CD8-positive, alpha-beta memory T cell (primary cell): ENCODE data around the gene SEMA4C. TPM values are rescaled to one million over a fixed set of nuclear protein-coding genes. Genes with fewer than 3 reads are reported as not detected.

Experiments used
- CTCF ChIA-PET: fragments of 350-600 bp; sonication (Branson Sonifier 250); formaldehyde crosslinking; loops from one replicate; lab custom pipeline; 2021; ENCODE audit warnings: antibody characterized with exemption; lab: Charles Lee
- POLR2A ChIA-PET: fragments of 350-600 bp; sonication (Branson Sonifier 250); formaldehyde crosslinking; loops from one replicate; lab custom pipeline; 2021; ENCODE audit warnings: antibody characterized with exemption; lab: Charles Lee
- DNase-seq, 5 donors: peaks; one replicate each; pipeline versions ENCODE4 v3.0.0 to v3.0.0-alpha.2; 2020 to 2022; ENCODE audit warnings: mixed read lengths in 1 of 5
- H3K27ac ChIP-seq: one replicate; pipeline ENCODE4 v1.7.0; 2013; ENCODE audit warnings: low read depth, mild to moderate bottlenecking, low read length, moderate library complexity
- H3K27me3 ChIP-seq: 2 replicates; pipeline ENCODE4 v1.7.0; 2013; ENCODE audit warnings: low read length, mild to moderate bottlenecking; ENCODE audit not compliant: insufficient read depth, poor library complexity, severe bottlenecking
- H3K36me3 ChIP-seq: 2 replicates; pipeline ENCODE4 v1.7.0; 2013; ENCODE audit warnings: mild to moderate bottlenecking, low read length, moderate library complexity; ENCODE audit not compliant: insufficient read depth
- H3K4me1 ChIP-seq: 2 replicates; pipeline ENCODE4 v1.7.0; 2013; ENCODE audit warnings: mild to moderate bottlenecking, low read length, moderate library complexity; ENCODE audit not compliant: insufficient read depth
- H3K4me3 ChIP-seq: 2 replicates; pipeline ENCODE4 v1.7.0; 2013; ENCODE audit warnings: mild to moderate bottlenecking, low read length
- H3K9me3 ChIP-seq: 2 replicates; pipeline ENCODE4 v1.7.0; 2013; ENCODE audit warnings: mild to moderate bottlenecking, low read length
- H3K27ac Mint-ChIP-seq, 8 donors: one replicate each; pipeline ENCODE4 v1.8.0; 2020 to 2021; ENCODE audit warnings: mixed read lengths in 8 of 8, mild to moderate bottlenecking in 6 of 8, inconsistent platforms in 3 of 8, moderate library complexity in 3 of 8
- H3K27me3 Mint-ChIP-seq, 2 donors: one replicate each; pipeline ENCODE4 v1.8.0; 2020 to 2021; ENCODE audit warnings: mixed read lengths in 2 of 2, mild to moderate bottlenecking in 1 of 2, moderate library complexity in 1 of 2
- H3K36me3 Mint-ChIP-seq, 3 donors: one replicate each; pipeline ENCODE4 v1.8.0; 2020 to 2021; ENCODE audit warnings: mixed read lengths in 3 of 3, inconsistent platforms in 1 of 3, mild to moderate bottlenecking in 1 of 3
- H3K4me1 Mint-ChIP-seq, 3 donors: one replicate each; pipeline ENCODE4 v1.8.0; 2020 to 2021; ENCODE audit warnings: mixed read lengths in 3 of 3, inconsistent platforms in 1 of 3, mild to moderate bottlenecking in 1 of 3
- H3K4me3 Mint-ChIP-seq, 7 donors: one replicate each; pipeline ENCODE4 v1.8.0; 2020 to 2021; ENCODE audit warnings: mixed read lengths in 7 of 7, mild to moderate bottlenecking in 6 of 7, moderate library complexity in 4 of 7, inconsistent platforms in 2 of 7
- H3K9me3 Mint-ChIP-seq, 5 donors: one replicate each; pipeline ENCODE4 v1.8.0; 2020 to 2022; ENCODE audit warnings: mixed read lengths in 5 of 5, mild to moderate bottlenecking in 3 of 5, moderate library complexity in 2 of 5, inconsistent platforms in 1 of 5
- polyA plus RNA-seq: library from polyadenylated mRNA; unstranded; fragments of 300-500 nt; fragmentation: Illumina TruSeq; gene quantifications from one replicate; pipeline ENCODE4 v1.2.3, GENCODE V29; 2021
- total RNA-seq, 2 experiments: library from RNA; stranded (reverse); gene quantifications; one replicate each; pipeline ENCODE4 v1.2.3, GENCODE V29; 2021

The SEMA4C gene
- total and polyA plus RNA-seq, 3 experiments from 2014 or later, result 7.1 to 18.7 (median 16.6) TPM

- H3K4me1 ChIP-seq, result peaks cover 32% of the 10 kb centered on the region
- H3K9me3 Mint-ChIP-seq, result no peaks in the 10 kb centered on the region
- peaks cover 0 to 56% (median 8%) of the 10 kb centered on the region in 3 donors for H3K36me3 Mint-ChIP-seq
- H3K36me3 ChIP-seq, result peaks cover 11% of the 10 kb centered on the region
- peak in 2 of 5 donors; percentile 19 to 60 for DNase-seq
- no peaks in the 10 kb centered on the region for H3K27me3 Mint-ChIP-seq
- CTCF ChIA-PET, result interaction anchor here (1.0 to 14.3 kb wide), 3 partner anchors 11 to 97 kb away, joined by 3 to 358 read pairs (median 4); no protein-coding TSS in a partner anchor
- H3K9me3 ChIP-seq, result no peaks in the 10 kb centered on the region
- no peak overlapping the region for H3K4me3 ChIP-seq
- POLR2A ChIA-PET, result no interaction called here
- peak overlapping the region; percentile 10 to 73 (median 38) for H3K27ac Mint-ChIP-seq
- H3K27ac ChIP-seq, result no peak overlapping the region
- H3K27me3 ChIP-seq, result no peaks in the 10 kb centered on the region
- H3K4me3 Mint-ChIP-seq, result peak overlapping the region in 4 of 7 donors; percentile 12 to 79 (median 33)
- peaks cover 24 to 52% (median 37%) of the 10 kb centered on the region in 3 donors for H3K4me1 Mint-ChIP-seq
Observed at GRCh38 chr2:96860065-96861029, 9.5 kb downstream of the SEMA4C start.

- CTCF ChIA-PET, result interaction anchor here (1.8 to 14.3 kb wide), 2 partner anchors 92 to 96 kb away, joined by 3 to 358 read pairs; no protein-coding TSS in a partner anchor
- H3K27me3 ChIP-seq, result no peaks in the 10 kb centered on the region
- H3K36me3 Mint-ChIP-seq, result peaks cover 0 to 55% (median 12%) of the 10 kb centered on the region in 3 donors
- H3K9me3 Mint-ChIP-seq, result no peaks in the 10 kb centered on the region
- H3K4me3 Mint-ChIP-seq, result peak overlapping the region in 6 of 7 donors; percentile 27 to 92 (median 60)
- no peaks in the 10 kb centered on the region for H3K9me3 ChIP-seq
- POLR2A ChIA-PET, result no interaction called here
- peak overlapping the region in 7 of 8 donors; percentile 8 to 82 (median 53) for H3K27ac Mint-ChIP-seq
- DNase-seq, result no peak
- peaks cover 28 to 56% (median 43%) of the 10 kb centered on the region in 3 donors for H3K4me1 Mint-ChIP-seq
- H3K4me3 ChIP-seq, result no peak overlapping the region
- H3K4me1 ChIP-seq, result peaks cover 32% of the 10 kb centered on the region
- peaks cover 6% of the 10 kb centered on the region for H3K36me3 ChIP-seq
- H3K27me3 Mint-ChIP-seq, result no peaks in the 10 kb centered on the region
- H3K27ac ChIP-seq, result no peak overlapping the region
Observed at GRCh38 chr2:96859681-96860064, 10.2 kb downstream of the SEMA4C start.

GRCh38 chr2:96859099-96859649 is 10.7 kb downstream of the SEMA4C start:
- Mint-ChIP-seq H3K4me3 (peak overlapping the region; percentile 49 to 94 (median 79)), H3K4me1 (peaks cover 28 to 60% (median 47%) of the 10 kb centered on the region in 3 donors), H3K27me3 (no peaks in the 10 kb centered on the region), H3K9me3 (no peaks in the 10 kb centered on the region), H3K27ac (peak overlapping the region; percentile 8 to 83 (median 56)), H3K36me3 (peaks cover 0 to 53% (median 12%) of the 10 kb centered on the region in 3 donors)
- Histone ChIP-seq H3K4me3 (no peak overlapping the region), H3K27ac (no peak overlapping the region), H3K36me3 (peaks cover 6% of the 10 kb centered on the region), H3K27me3 (no peaks in the 10 kb centered on the region), H3K9me3 (no peaks in the 10 kb centered on the region), H3K4me1 (peaks cover 32% of the 10 kb centered on the region)
- CTCF ChIA-PET, result interaction anchor here (1.5 to 14.3 kb wide), 12 partner anchors 10 to 108 kb away, joined by 3 to 358 read pairs (median 14); partner anchors contain the start of genes CNNM3 and SEMA4C
- POLR2A ChIA-PET, result no interaction called here
- DNase-seq, result no peak

GRCh38 chr2:96857667-96858372 is 12.1 kb downstream of the SEMA4C start, which contains the start of gene ANKRD39:
Gene ANKRD39, minus strand, starts transcription at chr2:96858016. Its CDS starts 29 bp downstream, at chr2:96857987.
- H3K36me3 Mint-ChIP-seq, result peaks cover 0 to 53% (median 13%) of the 10 kb centered on the region in 3 donors
- Histone ChIP-seq H3K4me1 (peaks cover 32% of the 10 kb centered on the region), H3K9me3 (no peaks in the 10 kb centered on the region), H3K27me3 (no peaks in the 10 kb centered on the region), H3K27ac (peak within 1 kb of the TSS; percentile 58), H3K4me3 (peak within 1 kb of the TSS; percentile 92), H3K36me3 (peaks cover 5% of the 10 kb centered on the region)
- H3K4me3 Mint-ChIP-seq, result peak within 1 kb of the TSS; percentile 79 to 94 (median 92)
- peaks cover 27 to 60% (median 52%) of the 10 kb centered on the region in 3 donors for H3K4me1 Mint-ChIP-seq
- DNase-seq, result peak; percentile 96 to 99 (median 98)
- H3K27ac Mint-ChIP-seq, result peak within 1 kb of the TSS; percentile 8 to 92 (median 87)
- ChIA-PET CTCF (interaction anchor here (0.6 to 14.3 kb wide), 69 partner anchors 9 to 710 kb away, joined by 3 to 358 read pairs (median 5); partner anchors contain the start of genes ANKRD36, CNNM3, CNNM4 and SEMA4C), POLR2A (interaction anchor here (0.5 to 2.3 kb wide), 19 partner anchors 9 to 1910 kb away, joined by 3 to 32 read pairs (median 5); partner anchors contain the start of genes ANKRD36, CNNM3, CNNM4 and KANSL3)
- H3K9me3 Mint-ChIP-seq, result no peaks in the 10 kb centered on the region
- no peaks in the 10 kb centered on the region for H3K27me3 Mint-ChIP-seq

GRCh38 chr2:96856776-96857666 is 12.9 kb downstream of the SEMA4C start:
- no peaks in the 10 kb centered on the region for H3K27me3 ChIP-seq
- Mint-ChIP-seq H3K9me3 (no peaks in the 10 kb centered on the region), H3K4me1 (peaks cover 27 to 61% (median 51%) of the 10 kb centered on the region in 3 donors), H3K36me3 (peaks cover 0 to 56% (median 13%) of the 10 kb centered on the region in 3 donors), H3K27ac (peak overlapping the region; percentile 8 to 92 (median 87)), H3K27me3 (no peaks in the 10 kb centered on the region), H3K4me3 (peak overlapping the region; percentile 79 to 94 (median 92))
- peak overlapping the region; percentile 92 for H3K4me3 ChIP-seq
- POLR2A ChIA-PET, result interaction anchor here (0.6 to 2.3 kb wide), 15 partner anchors 11 to 319 kb away, joined by 3 to 32 read pairs (median 8); partner anchors contain the start of genes ANKRD36, CNNM3 and CNNM4
- DNase-seq, result peak in 1 of 5 donors; percentile 18
- no peaks in the 10 kb centered on the region for H3K9me3 ChIP-seq
- peaks cover 32% of the 10 kb centered on the region for H3K4me1 ChIP-seq
- H3K36me3 ChIP-seq, result peaks cover 9% of the 10 kb centered on the region
- H3K27ac ChIP-seq, result peak overlapping the region; percentile 58
- CTCF ChIA-PET, result interaction anchor here (0.6 to 14.3 kb wide), 67 partner anchors 8 to 677 kb away, joined by 3 to 358 read pairs (median 5); partner anchors contain the start of genes ANKRD36, CNNM3, CNNM4 and SEMA4C

GRCh38 chr2:96853321-96853720 is 16.6 kb downstream of the SEMA4C start:
- POLR2A ChIA-PET, result no interaction called here
- H3K9me3 ChIP-seq, result no peaks in the 10 kb centered on the region
- no peak overlapping the region for H3K4me3 ChIP-seq
- peaks cover 18 to 36% (median 33%) of the 10 kb centered on the region in 3 donors for H3K4me1 Mint-ChIP-seq
- peaks cover 0 to 60% (median 13%) of the 10 kb centered on the region in 3 donors for H3K36me3 Mint-ChIP-seq
- H3K9me3 Mint-ChIP-seq, result no peaks in the 10 kb centered on the region
- H3K27me3 ChIP-seq, result no peaks in the 10 kb centered on the region
- no peak for DNase-seq
- no peaks in the 10 kb centered on the region for H3K27me3 Mint-ChIP-seq
- H3K4me3 Mint-ChIP-seq, result peak overlapping the region in 1 of 7 donors; percentile 65
- H3K27ac ChIP-seq, result no peak overlapping the region
- CTCF ChIA-PET, result interaction anchor here (1.8 kb wide), 1 partner anchor 259 kb away, joined by 8 read pairs; the partner anchor contains the start of gene ANKRD36
- no peak overlapping the region for H3K27ac Mint-ChIP-seq
- H3K4me1 ChIP-seq, result peaks cover 15% of the 10 kb centered on the region
- peaks cover 16% of the 10 kb centered on the region for H3K36me3 ChIP-seq
